Measurements from ENCODE around the gene SETBP1. TPM values are rescaled to one million over a fixed set of nuclear protein-coding genes. Genes with fewer than 3 reads are reported as not detected.

Gene SETBP1
- total RNA-seq, 1 experiment from 2014 or later = 14.0 TPM

DNA sequence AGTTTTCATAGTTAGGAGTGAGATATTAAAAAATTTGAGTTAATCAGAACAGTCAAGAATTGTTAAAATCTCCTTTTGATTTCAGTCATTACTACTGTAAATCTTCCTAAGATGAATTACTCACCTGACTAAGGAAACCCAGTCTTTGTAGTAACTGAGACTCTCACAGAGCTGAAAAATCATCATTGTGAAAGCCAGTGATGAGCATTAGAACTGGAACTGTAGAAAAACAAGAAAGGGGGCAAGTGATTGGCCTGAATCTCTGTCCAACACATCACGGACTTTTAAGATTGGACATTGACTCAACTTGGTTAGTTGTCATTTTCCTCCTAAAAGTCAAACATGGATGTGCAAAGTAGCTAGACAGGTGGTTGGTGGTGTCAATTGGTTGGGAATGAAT lies 21.9 kb downstream of the SETBP1 start:
- DNase-seq (ENCODE audit: low spot score) = no peak
- ChIA-PET CTCF (no interaction called here), POLR2A (ENCODE audit: low non-redundant PET) (no interaction called here)
- Histone ChIP-seq H3K9me3 (ENCODE audit: low read depth, low read length, poor library complexity, severe bottlenecking) (no peaks in the 10 kb centered on the region), H3K4me3 (ENCODE audit: low read depth, low read length, poor library complexity, severe bottlenecking) (no peak overlapping the region), H3K4me1 (ENCODE audit: insufficient read depth, low read length, poor library complexity, severe bottlenecking) (no peaks in the 10 kb centered on the region), H3K27me3 (replicated peaks; ENCODE audit: insufficient read depth, low read depth, low read length, poor library complexity) (no peaks in the 10 kb centered on the region), H3K36me3 (ENCODE audit: insufficient read depth, low read length, poor library complexity, severe bottlenecking) (no peaks in the 10 kb centered on the region), H3K27ac (ENCODE audit: low read depth, low read length, poor library complexity, severe bottlenecking) (no peak overlapping the region)
- intact Hi-C loops (cut with micrococcal nuclease; ENCODE audit: unreplicated experiment) = no loop called here
- no peak for TF ChIP-seq EZH2 (IDR thresholded peaks at IDR 0.05; ENCODE audit: borderline replicate concordance, low read depth, low read length, poor library complexity, severe bottlenecking)
- TF ChIP-seq CTCF (conservative IDR thresholded peaks at IDR 0.05; ENCODE audit: low read depth, low read length) = no peak
- no TSS peak for BruUV-seq (replicated peaks)

- TF ChIP-seq CTCF (conservative IDR thresholded peaks at IDR 0.05; ENCODE audit: low read depth, low read length) = no peak
- TF ChIP-seq EZH2 (IDR thresholded peaks at IDR 0.05; ENCODE audit: borderline replicate concordance, low read depth, low read length, poor library complexity, severe bottlenecking) = no peak
- no peaks in the 10 kb centered on the region for H3K4me1 ChIP-seq (ENCODE audit: insufficient read depth, low read length, poor library complexity, severe bottlenecking)
- no peak for DNase-seq (ENCODE audit: low spot score)
- intact Hi-C loops (cut with micrococcal nuclease; ENCODE audit: unreplicated experiment) = no loop called here
- no peak overlapping the region for H3K4me3 ChIP-seq (ENCODE audit: low read depth, low read length, poor library complexity, severe bottlenecking)
- H3K9me3 ChIP-seq (ENCODE audit: low read depth, low read length, poor library complexity, severe bottlenecking) = no peaks in the 10 kb centered on the region
- CTCF ChIA-PET = no interaction called here
- POLR2A ChIA-PET (ENCODE audit: low non-redundant PET) = no interaction called here
- BruUV-seq (replicated peaks) = no TSS peak
- H3K27me3 ChIP-seq (replicated peaks; ENCODE audit: insufficient read depth, low read depth, low read length, poor library complexity) = no peaks in the 10 kb centered on the region
- no peaks in the 10 kb centered on the region for H3K36me3 ChIP-seq (ENCODE audit: insufficient read depth, low read length, poor library complexity, severe bottlenecking)
- no peak overlapping the region for H3K27ac ChIP-seq (ENCODE audit: low read depth, low read length, poor library complexity, severe bottlenecking)
These were observed 23.6 kb downstream of the SETBP1 start for GRCh38 chr18:44704135-44704789.

GRCh38 chr18:44705075-44705675 lies 24.5 kb downstream of the SETBP1 start:
- no peak overlapping the region for H3K27ac ChIP-seq (ENCODE audit: low read depth, low read length, poor library complexity, severe bottlenecking)
- CTCF ChIA-PET = no interaction called here
- no peaks in the 10 kb centered on the region for H3K36me3 ChIP-seq (ENCODE audit: insufficient read depth, low read length, poor library complexity, severe bottlenecking)
- DNase-seq (ENCODE audit: low spot score) = no peak
- POLR2A ChIA-PET (ENCODE audit: low non-redundant PET) = no interaction called here
- H3K4me3 ChIP-seq (ENCODE audit: low read depth, low read length, poor library complexity, severe bottlenecking) = no peak overlapping the region
- no TSS peak for BruUV-seq (replicated peaks)
- H3K9me3 ChIP-seq (ENCODE audit: low read depth, low read length, poor library complexity, severe bottlenecking) = no peaks in the 10 kb centered on the region
- H3K27me3 ChIP-seq (replicated peaks; ENCODE audit: insufficient read depth, low read depth, low read length, poor library complexity) = no peaks in the 10 kb centered on the region
- H3K4me1 ChIP-seq (ENCODE audit: insufficient read depth, low read length, poor library complexity, severe bottlenecking) = no peaks in the 10 kb centered on the region
- TF ChIP-seq CTCF (conservative IDR thresholded peaks at IDR 0.05; ENCODE audit: low read depth, low read length) = no peak
- TF ChIP-seq EZH2 (IDR thresholded peaks at IDR 0.05; ENCODE audit: borderline replicate concordance, low read depth, low read length, poor library complexity, severe bottlenecking) = no peak
- intact Hi-C loops (cut with micrococcal nuclease; ENCODE audit: unreplicated experiment) = no loop called here
